ENCODE results near the gene ETV2.

The ETV2 gene

GRCh38 chr19:35642312-35642711, 767 bp downstream of the ETV2 start:
- Histone ChIP-seq H2AFZ (no peak overlapping the region), H3K9me3 (ENCODE audit: control insufficient read depth, low read length) (no peaks in the 10 kb centered on the region), H3K79me2 (peaks cover 1% of the 10 kb centered on the region), H3K36me3 (ENCODE audit: control insufficient read depth, insufficient read depth, low read length) (no peaks in the 10 kb centered on the region), H3K27ac (no peak overlapping the region), H3K4me1 (no peaks in the 10 kb centered on the region), H3K27me3 (ENCODE audit: control insufficient read depth, insufficient read depth, low read length) (no peaks in the 10 kb centered on the region), H3K4me2 (ENCODE audit: low read length) (no peak overlapping the region), H3K9ac (no peak overlapping the region), H3K4me3 (ENCODE audit: low read depth, low read length) (no peak overlapping the region)
- TF ChIP-seq, protein P1, sequence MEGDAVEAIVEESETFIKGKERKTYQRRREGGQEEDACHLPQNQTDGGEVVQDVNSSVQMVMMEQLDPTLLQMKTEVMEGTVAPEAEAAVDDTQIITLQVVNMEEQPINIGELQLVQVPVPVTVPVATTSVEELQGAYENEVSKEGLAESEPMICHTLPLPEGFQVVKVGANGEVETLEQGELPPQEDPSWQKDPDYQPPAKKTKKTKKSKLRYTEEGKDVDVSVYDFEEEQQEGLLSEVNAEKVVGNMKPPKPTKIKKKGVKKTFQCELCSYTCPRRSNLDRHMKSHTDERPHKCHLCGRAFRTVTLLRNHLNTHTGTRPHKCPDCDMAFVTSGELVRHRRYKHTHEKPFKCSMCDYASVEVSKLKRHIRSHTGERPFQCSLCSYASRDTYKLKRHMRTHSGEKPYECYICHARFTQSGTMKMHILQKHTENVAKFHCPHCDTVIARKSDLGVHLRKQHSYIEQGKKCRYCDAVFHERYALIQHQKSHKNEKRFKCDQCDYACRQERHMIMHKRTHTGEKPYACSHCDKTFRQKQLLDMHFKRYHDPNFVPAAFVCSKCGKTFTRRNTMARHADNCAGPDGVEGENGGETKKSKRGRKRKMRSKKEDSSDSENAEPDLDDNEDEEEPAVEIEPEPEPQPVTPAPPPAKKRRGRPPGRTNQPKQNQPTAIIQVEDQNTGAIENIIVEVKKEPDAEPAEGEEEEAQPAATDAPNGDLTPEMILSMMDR (IDR thresholded peaks at IDR 0.05): no peak

GRCh38 chr19:35642798-35643254, 1.3 kb downstream of the ETV2 start:
- Histone ChIP-seq H3K79me2 (peaks cover 2% of the 10 kb centered on the region), H2AFZ (peak overlapping the region; percentile 82), H3K4me1 (no peaks in the 10 kb centered on the region), H3K4me3 (ENCODE audit: low read depth, low read length) (peak overlapping the region; percentile 81), H3K27me3 (ENCODE audit: control insufficient read depth, insufficient read depth, low read length) (no peaks in the 10 kb centered on the region), H3K9me3 (ENCODE audit: control insufficient read depth, low read length) (no peaks in the 10 kb centered on the region), H3K36me3 (ENCODE audit: control insufficient read depth, insufficient read depth, low read length) (no peaks in the 10 kb centered on the region), H3K9ac (no peak overlapping the region), H3K27ac (peak overlapping the region; percentile 88), H3K4me2 (ENCODE audit: low read length) (peak overlapping the region; percentile 99)
- TF ChIP-seq, protein P1 (IDR thresholded peaks at IDR 0.05): no peak

DNA sequence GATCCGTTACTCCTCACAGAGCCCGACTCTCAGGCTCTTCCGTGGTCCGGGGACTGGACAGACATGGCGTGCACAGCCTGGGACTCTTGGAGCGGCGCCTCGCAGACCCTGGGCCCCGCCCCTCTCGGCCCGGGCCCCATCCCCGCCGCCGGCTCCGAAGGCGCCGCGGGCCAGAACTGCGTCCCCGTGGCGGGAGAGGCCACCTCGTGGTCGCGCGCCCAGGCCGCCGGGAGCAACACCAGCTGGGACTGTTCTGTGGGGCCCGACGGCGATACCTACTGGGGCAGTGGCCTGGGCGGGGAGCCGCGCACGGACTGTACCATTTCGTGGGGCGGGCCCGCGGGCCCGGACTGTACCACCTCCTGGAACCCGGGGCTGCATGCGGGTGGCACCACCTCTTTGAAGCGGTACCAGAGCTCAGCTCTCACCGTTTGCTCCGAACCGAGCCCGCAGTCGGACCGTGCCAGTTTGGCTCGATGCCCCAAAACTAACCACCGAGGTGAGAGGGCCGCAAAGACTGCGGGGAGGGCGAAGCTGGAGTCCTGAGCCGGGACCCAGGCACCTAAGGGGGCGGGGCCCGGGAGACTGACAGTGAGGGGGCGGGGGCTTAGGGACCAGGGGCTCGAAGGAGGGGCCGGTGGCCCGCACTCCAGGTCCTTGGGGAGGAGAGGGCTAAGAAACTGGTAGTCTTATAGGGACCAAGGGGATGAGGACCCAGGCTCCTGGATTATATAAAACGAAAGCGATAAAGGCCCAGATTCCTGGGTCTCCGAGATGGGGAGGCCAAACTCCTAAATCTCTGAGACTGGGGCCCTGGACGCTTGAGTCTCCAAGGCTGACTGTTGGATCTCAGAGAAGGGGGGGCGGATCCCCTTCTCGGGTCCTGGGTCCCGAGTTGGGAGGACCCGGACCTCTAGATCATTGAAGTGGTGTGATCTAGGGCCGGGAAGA, 2.0 kb downstream of the ETV2 start:
- H3K4me2 ChIP-seq (ENCODE audit: low read length): peak overlapping the region; percentile 99
- H3K9me3 ChIP-seq (ENCODE audit: control insufficient read depth, low read length): no peaks in the 10 kb centered on the region
- TF ChIP-seq, protein P1 (IDR thresholded peaks at IDR 0.05): no peak
- peaks cover 6% of the 10 kb centered on the region for H3K79me2 ChIP-seq
- H3K27me3 ChIP-seq (ENCODE audit: control insufficient read depth, insufficient read depth, low read length): no peaks in the 10 kb centered on the region
- peak overlapping the region; percentile 88 for H3K27ac ChIP-seq
- H3K36me3 ChIP-seq (ENCODE audit: control insufficient read depth, insufficient read depth, low read length): no peaks in the 10 kb centered on the region
- peak overlapping the region; percentile 82 for H2AFZ ChIP-seq
- H3K4me1 ChIP-seq: no peaks in the 10 kb centered on the region
- H3K4me3 ChIP-seq (ENCODE audit: low read depth, low read length): peak overlapping the region; percentile 81
- H3K9ac ChIP-seq: no peak overlapping the region

DNA sequence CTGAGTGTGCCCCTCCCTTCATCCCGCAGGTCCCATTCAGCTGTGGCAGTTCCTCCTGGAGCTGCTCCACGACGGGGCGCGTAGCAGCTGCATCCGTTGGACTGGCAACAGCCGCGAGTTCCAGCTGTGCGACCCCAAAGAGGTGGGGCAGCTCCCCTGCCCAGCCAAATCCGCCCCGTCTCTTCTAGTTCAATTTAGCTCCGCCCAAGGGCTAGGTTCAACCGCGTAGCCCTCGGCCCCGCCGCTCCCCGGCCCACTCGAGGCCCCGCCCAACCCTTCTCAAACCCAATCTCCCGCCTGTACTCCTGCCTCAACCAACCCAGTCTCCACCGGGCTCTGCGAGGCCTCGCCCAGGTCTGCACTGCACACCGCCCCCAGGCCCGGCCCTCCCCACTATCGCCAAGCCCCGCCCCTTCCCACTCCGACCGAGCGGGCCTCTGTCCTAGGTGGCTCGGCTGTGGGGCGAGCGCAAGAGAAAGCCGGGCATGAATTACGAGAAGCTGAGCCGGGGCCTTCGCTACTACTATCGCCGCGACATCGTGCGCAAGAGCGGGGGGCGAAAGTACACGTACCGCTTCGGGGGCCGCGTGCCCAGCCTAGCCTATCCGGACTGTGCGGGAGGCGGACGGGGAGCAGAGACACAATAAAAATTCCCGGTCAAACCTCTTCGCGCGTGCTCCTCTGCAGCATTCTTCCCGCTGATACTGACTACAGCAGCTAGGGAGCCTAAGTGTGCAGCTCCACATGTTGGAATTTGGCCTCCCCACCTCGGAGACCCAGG, 2.9 kb downstream of the ETV2 start:
- Histone ChIP-seq H3K4me2 (ENCODE audit: low read length) (peak overlapping the region; percentile 99), H3K36me3 (ENCODE audit: control insufficient read depth, insufficient read depth, low read length) (no peaks in the 10 kb centered on the region), H3K27ac (peak overlapping the region; percentile 88), H2AFZ (peak overlapping the region; percentile 82), H3K4me3 (ENCODE audit: low read depth, low read length) (peak overlapping the region; percentile 81), H3K27me3 (ENCODE audit: control insufficient read depth, insufficient read depth, low read length) (no peaks in the 10 kb centered on the region), H3K9ac (peak overlapping the region; percentile 13), H3K9me3 (ENCODE audit: control insufficient read depth, low read length) (no peaks in the 10 kb centered on the region), H3K4me1 (no peaks in the 10 kb centered on the region), H3K79me2 (peaks cover 13% of the 10 kb centered on the region)
- TF ChIP-seq, protein P1 (IDR thresholded peaks at IDR 0.05): no peak

Measured in parathyroid adenoma (tissue), 2 donors.